HG03520 (cell line): Measurements from ENCODE around the gene CTTN.

ENCODE experiments used
- ATAC-seq: cut with Tn5 transposase; IDR thresholded peaks from one replicate; pipeline ENCODE4 v1.9.1; 2021; ENCODE audit warnings: mild to moderate bottlenecking, moderate library complexity; ENCODE audit not compliant: unreplicated experiment

The CTTN gene

DNA sequence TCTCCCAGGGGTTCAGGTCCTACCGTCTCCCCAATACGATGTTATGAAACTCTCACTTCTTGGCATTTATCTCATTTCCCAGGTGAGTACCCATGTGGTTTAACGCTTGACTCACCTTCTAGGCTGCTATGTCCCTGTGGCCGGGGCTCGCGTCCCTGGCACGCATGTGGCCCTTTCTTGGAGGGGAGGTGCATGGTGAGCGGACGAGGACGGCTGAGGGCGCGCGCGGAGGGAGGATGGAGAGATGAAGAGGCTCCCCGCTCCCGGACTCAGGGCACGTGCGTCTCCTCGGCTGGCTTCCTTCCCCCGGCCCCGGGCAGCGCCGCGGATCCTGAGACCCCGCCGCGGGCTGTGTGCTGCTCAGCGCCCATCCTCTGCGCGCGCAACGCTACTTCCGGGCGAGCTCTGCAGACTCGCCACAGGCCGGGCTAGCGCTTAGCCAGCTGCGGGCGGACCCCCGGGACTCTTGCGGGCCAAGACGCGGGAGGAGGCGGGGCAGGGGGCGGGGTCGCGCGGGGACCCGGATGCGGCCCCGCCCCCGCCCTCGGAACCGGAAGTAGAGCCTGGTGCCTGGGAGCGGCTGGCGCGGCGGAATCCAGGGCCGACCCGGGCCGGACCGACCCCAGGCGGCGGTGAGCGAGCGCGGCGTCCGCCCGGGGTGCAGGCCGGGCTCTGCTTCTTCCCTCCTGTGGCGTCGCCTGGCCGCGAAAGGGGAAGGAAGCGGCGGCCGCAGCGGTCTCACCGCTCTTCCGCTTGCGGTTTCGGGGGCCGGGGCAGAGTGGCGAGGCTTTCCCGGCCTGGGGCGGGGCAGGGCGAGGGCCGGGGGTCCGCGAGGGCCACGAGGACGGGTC, at the start of gene CTTN:
Gene CTTN (plus strand): TSS at position 547 of the 851 bp plus-strand sequence. CDS start 8,769 bp downstream, outside the sequence.
- ATAC-seq: no peak

DNA sequence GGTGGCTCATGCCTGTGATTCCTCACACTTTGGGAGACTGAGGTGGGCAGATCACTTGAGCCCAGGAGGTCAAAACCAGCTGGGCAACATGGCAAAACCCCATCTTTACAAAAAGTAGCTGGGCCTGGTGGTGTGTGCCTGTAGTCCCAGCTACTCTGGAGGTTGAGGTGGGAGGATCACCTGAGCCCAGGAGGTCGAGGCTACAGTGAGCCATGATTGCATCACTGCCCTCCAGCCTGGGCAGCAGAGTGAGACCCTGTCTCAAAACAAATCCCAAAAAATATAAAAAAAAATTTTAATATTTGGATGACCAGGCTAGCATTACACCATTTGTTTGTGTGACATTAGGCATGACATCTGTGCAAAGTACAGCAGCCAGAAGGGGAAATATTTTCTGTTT, 49.7 kb upstream of the CTTN start:
- no peak for ATAC-seq

DNA sequence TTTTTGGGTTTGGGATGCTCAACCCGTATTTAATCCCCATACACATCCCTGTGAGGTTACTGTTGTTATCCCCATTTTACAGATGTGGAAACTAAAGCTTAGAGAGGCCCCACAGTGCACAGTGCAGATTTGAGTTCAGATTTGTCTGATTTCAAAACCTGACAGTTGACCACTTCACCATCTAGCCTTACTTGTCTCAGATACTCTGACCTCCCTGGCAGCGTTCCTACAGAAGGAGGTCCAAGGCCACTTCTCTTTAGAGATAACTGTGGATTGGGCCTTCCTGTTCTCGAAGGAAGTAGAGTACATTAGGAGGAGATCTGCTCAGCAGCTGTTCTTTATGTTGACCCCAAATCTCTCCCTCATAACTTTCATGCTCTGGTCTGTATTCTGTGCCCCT, 46.7 kb upstream of the CTTN start:
- ATAC-seq: no peak

DNA sequence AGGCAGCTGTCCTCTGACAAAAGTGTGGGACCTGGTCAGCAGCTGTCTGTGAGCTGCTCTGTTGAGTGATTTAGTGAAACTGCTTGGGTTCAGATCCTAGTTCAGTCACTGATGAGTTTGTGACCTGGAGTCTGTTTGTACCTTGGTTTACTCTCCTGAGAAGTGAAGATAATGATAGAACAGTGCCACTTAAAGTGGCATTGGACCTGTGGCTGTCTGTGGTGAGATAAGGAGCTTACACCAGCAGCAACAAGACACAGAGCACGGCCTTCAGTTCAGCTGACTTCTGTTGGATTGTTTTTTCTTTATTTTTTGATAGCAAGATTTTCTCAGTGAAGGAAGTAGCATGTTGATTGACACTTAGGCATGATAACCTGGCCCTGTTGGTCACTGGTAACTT, 46.2 kb upstream of the CTTN start:
- no peak for ATAC-seq

DNA sequence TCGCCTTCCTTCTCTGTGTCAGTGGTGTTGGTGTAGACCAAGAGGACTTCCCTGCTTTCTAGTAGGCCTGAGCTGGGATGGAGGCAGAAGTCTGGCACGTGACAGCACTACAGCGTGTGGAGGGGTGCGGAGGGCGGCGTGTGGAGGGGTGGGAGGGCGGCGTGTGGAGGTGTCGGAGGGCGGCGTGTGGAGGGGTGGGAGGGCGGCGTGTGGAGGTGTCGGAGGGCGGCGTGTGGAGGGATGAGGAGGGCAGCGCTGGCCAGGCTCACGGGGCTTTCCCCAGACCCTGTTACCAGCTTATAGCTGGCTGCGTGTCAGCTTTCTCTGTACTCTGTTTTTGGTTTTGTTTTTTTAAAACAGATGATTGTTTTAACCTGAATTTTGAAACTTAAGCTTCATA, 45.7 kb upstream of the CTTN start:
- ATAC-seq: no peak

DNA sequence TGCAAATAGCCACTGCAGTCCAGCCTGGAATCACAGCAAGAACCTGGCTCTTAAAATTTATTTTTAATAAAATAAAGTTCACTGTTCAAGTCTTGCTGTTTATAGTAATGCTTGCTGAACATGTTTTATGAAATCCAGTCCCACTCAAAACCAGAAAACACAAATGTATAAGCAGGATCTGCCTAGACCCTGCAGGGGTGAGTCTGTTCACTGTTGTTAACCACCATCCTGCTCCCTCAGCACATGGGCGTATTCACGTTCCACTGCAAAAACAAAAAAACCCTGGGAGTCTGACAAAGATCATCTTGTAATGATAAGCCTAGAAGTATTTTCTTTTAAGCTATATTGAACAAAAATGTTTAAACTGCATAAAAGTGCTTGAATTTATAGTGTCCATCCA, 45.0 kb upstream of the CTTN start:
- no peak for ATAC-seq

DNA sequence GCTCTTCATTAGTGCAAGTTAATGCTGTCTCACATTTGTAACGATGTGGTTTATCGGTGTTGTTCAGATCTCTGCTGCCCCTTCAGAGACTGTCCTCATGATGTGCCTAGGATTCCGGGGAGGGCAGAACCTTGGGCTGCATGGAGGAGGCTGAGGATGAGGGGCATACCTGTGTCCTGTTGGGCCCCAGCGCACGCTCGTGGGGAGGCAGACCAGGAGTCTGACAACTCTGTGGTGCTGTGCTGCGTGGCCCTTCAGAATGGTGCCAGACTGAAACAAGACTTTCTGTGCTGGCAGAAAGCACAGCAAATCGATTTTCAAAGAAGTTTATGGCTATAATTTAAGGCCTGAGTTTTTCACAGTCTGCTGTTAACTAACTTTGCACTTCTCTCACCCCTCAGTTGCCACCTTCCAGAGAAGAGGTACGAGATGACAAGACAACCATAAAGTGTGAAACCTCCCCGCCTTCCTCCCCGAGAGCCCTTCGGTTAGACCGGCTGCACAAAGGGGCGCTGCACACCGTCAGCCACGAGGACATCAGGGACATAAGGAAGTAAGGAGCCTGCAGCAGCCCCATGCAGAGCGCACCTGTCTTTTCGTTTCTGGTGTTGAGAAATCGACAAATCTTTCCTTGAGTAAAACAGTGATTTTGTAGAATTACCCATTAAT, 44.3 kb upstream of the CTTN start:
- ATAC-seq: no peak

DNA sequence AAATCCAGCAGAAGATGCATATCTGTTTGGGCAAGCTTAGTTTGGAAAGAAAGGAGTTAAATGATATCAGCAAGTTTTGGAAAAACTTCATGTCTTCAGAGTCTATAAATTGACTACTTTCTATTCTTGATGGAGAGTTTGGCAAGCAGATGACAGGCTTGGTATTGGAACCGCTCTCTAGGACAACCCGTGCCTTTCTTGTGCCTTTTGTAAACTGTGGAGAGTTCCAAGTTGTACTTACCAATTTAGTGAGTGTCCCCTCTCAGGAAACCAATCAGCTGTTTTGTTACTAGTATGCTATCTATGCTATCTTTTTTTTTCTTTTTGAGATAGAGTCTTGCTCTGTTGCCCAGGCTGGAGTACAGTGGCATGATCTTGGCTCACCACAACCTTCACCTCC, 43.7 kb upstream of the CTTN start:
- ATAC-seq: no peak

DNA sequence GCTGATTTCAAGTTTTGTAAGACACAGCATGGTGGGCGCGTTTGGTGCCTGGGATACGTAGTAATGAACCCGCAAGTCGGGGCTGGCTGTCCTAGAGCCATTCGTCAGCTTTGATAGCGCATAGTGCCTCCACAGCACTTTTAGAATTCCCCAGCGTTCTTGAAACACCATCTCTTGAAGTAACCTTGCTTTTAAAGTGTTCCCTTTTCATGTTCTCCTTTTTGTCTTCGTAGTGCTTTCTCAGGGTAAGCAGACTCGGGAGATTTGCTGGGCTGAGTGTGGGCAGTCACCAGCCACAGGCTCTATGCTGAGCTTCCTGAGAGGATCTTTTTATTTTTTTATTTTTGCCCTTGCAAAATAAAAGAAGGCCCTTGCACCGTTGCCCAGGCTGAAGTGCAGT, 39.6 kb upstream of the CTTN start:
- ATAC-seq: no peak

DNA sequence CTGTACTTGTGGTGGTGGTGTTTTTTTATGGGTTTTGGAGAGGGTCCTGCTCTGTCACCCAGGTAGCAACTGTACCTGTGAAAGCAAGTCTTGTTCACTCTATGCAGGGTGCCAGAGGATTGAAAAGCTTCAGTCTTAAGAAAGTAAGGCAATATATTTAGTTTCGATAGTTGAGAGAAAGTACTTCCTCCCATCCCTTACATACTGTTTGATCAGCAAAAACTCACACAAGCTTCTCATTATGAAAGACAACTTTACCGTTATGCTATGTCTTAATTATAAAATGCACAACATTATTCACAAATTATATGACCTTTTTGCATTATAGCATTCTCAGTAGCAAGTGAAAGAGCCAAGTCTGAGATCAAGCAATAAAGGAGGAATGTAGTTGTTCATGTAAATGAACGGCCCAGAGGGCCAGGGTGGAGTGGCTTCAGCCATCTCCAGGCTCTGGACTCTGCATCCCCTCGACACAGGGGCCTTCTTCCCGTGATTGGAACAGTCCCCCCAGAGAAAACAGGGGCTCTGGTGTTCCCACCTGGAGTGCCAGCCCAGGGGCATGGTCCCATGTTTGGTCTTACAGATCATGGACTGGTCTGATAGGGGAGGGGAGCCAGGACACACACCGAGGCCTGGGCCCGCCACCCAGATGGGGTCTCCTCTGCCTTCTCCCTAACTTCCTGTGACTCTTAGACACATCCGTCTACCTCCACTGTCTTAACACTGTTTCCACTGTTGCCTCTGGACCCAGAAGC, 38.7 kb upstream of the CTTN start:
- no peak for ATAC-seq

DNA sequence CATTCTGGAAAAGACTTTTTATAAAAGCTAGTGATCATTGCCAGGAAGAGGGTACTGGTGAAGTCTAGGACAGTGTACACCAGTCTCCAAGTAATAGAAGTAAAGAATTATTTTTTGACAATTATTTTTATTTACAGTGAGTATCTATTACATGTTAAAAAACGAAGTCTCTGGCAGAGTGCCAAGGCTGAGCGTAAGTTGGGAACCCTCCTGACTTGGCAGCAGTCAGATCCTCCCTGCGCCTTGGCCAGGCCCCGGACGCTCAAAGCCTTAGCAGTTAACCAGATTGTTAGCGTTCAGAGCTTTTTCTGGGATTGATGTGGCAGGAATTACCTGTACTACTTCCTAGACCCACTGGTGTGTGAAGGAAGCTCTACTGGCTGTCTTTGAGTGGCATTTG, 38.1 kb upstream of the CTTN start:
- ATAC-seq: no peak

DNA sequence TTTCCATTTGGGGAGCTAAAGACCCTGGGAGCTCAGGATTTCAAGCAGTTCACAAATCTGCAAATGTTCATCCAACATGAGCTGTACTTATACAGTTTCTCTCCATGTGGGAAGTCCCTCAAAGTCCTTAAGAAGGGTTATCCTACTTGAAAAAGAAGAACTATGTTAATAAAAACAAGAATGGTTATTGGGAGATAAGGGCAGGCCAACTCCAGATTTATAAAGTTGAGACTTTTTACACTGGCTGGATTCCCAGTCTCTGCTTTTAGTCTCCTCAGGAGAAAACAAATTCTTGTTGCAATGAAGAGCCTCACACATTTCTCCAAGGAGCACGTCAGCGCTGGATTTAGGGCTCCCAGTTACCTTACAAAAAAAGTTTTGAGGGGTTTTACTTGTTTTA, 34.2 kb upstream of the CTTN start:
- no peak for ATAC-seq

DNA sequence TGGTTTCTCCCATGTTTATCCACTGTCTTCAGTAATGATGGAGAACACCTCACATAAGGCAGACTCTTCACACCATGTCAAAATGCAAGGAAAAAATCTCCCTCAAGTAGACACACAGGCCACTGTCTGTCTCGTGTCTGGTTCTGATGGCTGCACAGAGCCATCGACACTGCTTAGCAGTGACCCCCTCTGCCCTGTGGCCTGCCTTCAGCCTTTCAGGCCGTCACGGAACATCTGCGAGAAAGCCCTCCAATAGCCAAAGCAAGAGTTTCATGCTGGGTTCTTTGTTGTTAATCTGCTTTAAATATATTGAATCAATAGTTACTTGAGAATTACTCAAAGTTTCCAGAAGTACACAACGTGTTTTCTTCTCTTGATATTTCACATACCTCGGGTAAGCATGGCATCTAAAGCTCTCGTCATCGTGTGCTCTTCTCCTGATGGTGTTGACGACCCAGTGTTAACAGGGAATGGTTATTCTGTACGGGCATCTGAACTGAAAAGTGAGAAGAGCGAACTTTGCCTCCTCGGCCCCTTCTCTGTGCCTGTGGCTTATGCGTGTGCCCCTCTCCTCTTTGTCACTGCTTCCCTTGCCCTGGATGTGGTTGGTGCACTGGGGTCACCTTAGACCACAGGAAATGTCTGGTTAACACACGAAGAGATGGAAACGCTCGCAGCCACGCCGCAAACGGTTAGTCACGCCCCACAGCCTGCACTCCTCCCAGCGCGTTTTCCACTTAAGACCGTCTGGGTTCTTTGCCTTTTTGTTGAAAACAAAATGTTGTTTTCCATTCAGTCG, 33.4 kb upstream of the CTTN start:
- ATAC-seq: no peak

DNA sequence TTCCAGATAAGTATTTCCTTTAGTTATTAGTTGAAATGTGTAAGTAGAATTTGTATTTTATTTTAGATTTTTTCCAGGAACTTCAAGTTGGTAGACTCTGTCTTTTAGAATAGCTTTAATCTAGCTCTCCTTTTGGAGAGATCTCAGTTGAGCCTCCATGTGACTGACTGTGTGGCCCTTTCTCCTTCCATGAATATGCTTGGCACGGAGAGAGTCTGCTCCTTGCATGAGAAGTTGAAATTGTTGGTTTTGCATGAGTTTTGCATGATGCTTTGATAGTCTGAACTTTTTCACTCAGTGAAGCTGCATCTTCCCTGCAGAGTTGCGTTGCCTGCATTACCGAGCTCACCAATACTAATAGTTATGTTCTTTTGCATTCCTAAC, 32.8 kb upstream of the CTTN start:
- no peak for ATAC-seq

DNA sequence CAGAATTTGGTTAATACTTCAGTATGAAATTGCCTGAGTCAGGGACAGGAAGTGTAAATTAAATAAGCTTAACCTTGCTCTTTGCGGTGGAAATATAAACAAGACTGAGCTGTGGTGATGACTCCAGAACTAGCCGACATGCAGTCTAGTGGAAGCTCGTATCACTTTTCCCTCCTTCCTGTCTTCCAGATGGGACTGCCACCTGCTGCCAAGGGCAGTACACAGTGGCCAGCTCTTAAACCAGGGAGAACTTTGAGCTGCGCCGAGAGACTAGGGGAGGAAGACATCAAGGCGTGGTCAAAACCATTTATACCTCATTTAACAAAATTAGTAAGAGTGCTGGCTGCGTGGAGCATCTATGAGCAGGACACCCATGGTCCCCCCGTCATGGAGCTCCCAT, 31.3 kb upstream of the CTTN start:
- no peak for ATAC-seq

DNA sequence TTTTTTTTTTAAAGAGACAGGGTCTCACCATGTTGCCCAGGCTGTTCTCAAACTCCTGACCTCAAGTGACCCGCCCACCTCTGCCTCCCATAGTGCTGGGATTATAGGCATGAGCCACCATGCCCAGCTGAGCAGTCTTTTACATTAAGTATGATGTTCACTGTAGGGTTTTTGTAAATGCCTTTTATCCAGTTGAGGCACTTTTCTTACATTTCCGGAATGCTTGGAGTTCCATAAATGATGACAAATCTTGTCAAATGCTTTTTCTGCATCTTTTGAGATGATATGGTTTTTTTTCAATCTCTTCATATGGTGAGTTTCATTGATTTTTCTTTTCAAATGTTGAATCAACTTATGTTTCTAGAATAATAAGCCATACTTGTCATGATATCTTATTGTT, 29.4 kb upstream of the CTTN start:
- ATAC-seq: no peak

DNA sequence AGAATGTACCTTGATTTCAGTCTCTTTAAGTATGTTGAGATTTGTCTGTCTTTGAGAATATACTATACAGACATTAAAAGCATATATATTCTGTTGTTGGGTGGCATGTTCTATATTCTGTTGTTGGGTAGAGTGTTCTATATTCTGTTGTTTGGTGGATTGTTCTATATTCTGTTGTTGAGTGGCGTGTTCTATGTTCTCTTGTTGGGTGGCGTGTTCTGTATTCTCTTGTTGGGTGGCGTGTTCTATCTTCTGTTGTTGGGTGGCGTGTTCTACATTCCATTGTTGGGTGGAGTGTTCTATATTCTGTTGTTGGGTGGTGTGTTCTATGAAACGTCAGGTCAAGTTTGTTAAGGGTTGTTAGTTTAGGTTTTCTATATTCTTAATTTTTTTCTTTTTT, 27.1 kb upstream of the CTTN start:
- ATAC-seq: no peak

DNA sequence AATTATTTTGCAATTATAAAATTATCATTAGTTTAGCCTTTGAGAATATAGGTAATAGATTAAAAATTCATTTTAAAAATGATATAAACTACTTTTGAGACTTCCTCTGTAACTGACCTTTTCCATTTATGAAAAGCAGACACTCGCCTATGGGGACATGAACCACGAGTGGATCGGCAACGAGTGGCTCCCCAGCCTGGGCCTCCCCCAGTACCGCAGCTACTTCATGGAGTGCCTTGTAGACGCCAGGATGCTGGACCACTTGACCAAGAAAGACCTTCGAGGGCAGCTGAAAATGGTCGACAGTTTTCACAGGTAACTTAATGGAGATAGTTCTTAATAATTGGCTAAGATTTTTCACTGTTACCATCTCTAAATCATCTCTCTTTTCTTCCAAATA, 26.3 kb upstream of the CTTN start:
- ATAC-seq: no peak

DNA sequence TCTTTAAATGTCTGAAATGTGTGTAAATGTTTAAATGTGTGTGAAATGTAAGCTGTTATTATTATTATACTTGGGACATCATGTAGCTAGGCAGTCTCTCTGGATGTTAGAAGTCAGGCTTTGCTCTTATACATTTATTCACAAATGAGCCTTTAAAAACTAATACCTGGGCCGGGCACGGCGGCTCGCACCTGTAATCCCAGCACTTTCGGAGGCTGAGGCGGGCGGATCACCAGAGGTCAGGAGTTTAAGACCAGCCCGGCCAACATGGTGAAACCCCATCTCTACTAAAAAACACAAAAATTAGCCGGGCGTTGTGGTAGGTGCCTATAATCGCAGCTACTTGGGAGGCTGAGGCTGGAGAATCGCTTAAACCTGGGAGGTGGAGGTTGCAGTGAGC, 21.7 kb upstream of the CTTN start:
- no peak for ATAC-seq

DNA sequence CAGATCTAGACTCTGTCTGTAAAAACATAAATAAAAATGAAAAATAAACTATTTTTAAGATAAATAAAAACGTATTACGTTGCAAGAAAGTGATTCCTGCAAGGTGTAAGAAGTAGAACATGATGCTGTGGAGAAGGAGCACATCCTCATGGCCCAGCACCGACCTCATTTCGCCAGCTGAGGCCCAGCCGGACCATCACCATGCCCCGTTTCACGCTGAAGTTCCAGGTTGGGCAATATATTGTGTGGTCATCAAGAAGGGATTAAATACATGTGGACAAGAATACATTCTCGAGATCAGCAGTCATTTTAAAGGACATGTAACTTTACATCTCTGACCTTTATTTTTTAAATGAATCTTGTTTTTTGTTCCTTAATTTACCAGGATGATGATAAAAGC, 20.7 kb upstream of the CTTN start:
- ATAC-seq: no peak

DNA sequence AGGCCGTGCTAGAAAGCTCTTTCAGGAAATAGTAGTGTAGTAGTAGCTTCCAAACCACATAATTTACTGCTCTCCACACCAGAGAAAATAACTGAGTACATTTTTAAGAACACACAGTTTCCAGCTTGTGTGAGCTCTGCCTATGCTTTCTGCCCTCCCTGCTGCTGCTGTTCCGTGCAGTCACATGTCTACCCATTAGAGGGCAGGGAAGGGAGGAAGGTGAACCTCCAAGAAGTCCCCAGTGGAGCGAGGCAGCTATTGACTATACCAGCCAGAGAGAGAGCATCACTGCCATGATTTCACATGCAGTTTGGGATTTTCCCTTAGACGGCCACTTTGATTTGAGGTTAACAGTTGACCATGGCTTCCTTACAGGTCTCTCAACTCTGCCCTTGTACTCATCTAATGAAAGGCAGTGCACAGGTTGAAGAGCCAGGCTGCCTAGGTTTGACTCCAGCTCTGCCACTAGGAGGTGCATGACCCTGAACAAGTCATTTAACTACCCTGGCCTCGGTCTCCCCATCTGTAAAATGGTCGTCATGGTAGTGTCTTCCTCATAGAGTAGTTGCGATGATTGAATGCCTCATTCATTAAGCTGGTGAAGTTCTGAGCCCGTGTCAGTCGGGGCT, 19.7 kb upstream of the CTTN start:
- no peak for ATAC-seq
